H1 (cell line): ENCODE measurements around the gene NBEA. TPM values are rescaled to one million over a fixed set of nuclear protein-coding genes. Genes with fewer than 3 reads are reported as not detected.
"Not testable (repeated sequence)": the region's sequence is repeated elsewhere in the genome, so short reads cannot be mapped to it uniquely, and the experiment has no call there.

Source experiments
- CTCF ChIA-PET: fragments of 300-600 bp; sonication (Branson Sonifier 250); formaldehyde crosslinking; loops from one replicate; lab custom pipeline; 2021; ENCODE audit not compliant: partially characterized antibody; lab: Charles Lee
- POLR2A ChIA-PET: fragments of 300-600 bp; sonication (Branson Sonifier 250); formaldehyde crosslinking; loops from one replicate; lab custom pipeline; 2021; ENCODE audit warnings: inconsistent platforms; ENCODE audit not compliant: partially characterized antibody; lab: Charles Lee
- DNase-seq, 2 experiments: peaks; one replicate each; pipeline versions ENCODE4 v3.0.0 to v3.0.0-alpha.2; 2010 to 2022; ENCODE audit warnings: low spot score in 2 of 2, low read depth in 1 of 2, mixed read lengths in 1 of 2
- FAIRE-seq: peaks from 2 replicates; lab custom pipeline; 2011; peaks lifted over from hg19 to GRCh38; lab: Jason Lieb, UNC
- H2AFZ ChIP-seq: 2 replicates; pipeline ENCODE4 v1.8.1; 2012; ENCODE audit warnings: low read length, inconsistent platforms
- H2AK5ac ChIP-seq: 2 replicates; pipeline ENCODE4 v1.6.1; 2013; ENCODE audit warnings: low read depth, low read length
- H2BK120ac ChIP-seq: replicated peaks from 2 replicates; pipeline ENCODE3; 2013; ENCODE audit warnings: low read depth, low read length, inconsistent platforms
- H2BK12ac ChIP-seq: 2 replicates; pipeline ENCODE4 v1.6.1; 2013; ENCODE audit warnings: low read depth, low read length
- H2BK15ac ChIP-seq: 2 replicates; pipeline ENCODE4 v1.6.1; 2013; ENCODE audit warnings: low read length
- H2BK20ac ChIP-seq: 2 replicates; pipeline ENCODE4 v1.6.1; 2013; ENCODE audit warnings: low read length
- H2BK5ac ChIP-seq: 2 replicates; pipeline ENCODE4 v1.6.1; 2013; ENCODE audit warnings: low read depth, low read length
- H3K14ac ChIP-seq: 2 replicates; pipeline ENCODE4 v1.6.1; 2013; ENCODE audit warnings: inconsistent platforms; ENCODE audit not compliant: insufficient read length
- H3K18ac ChIP-seq: 2 replicates; pipeline ENCODE4 v1.6.1; 2013; ENCODE audit warnings: low read length; ENCODE audit errors: extremely low read depth
- H3K23ac ChIP-seq: 2 replicates; pipeline ENCODE4 v1.6.1; 2013; ENCODE audit warnings: inconsistent platforms; ENCODE audit not compliant: insufficient read length
- H3K23me2 ChIP-seq: 2 replicates; pipeline ENCODE4 v1.6.1; 2013; ENCODE audit warnings: low read depth, low read length
- H3K27ac ChIP-seq: 2 replicates; pipeline ENCODE4 v1.6.1; 2011; ENCODE audit warnings: low read depth, low read length, inconsistent platforms
- H3K27me3 ChIP-seq, 4 experiments: replicated peaks in 1 of 4; 1 replicate in 1 of 4; 2 replicates in 3 of 4; pipeline versions ENCODE4 v1.6.1 to v1.8.1; 2011 to 2013; ENCODE audit warnings: low read length in 3 of 4, mild to moderate bottlenecking in 3 of 4, inconsistent platforms in 2 of 4, mixed read lengths in 2 of 4, moderate library complexity in 1 of 4; ENCODE audit not compliant: control insufficient read depth in 3 of 4, insufficient read depth in 3 of 4; ENCODE audit errors: extremely low read depth in 1 of 4
- H3K36me3 ChIP-seq, 4 experiments: 2 replicates each; pipeline versions ENCODE4 v1.6.1 to v1.8.1; 2011 to 2013; ENCODE audit warnings: mild to moderate bottlenecking in 4 of 4, low read length in 3 of 4, moderate library complexity in 2 of 4, control low read depth in 1 of 4, inconsistent platforms in 1 of 4; ENCODE audit not compliant: insufficient read depth in 4 of 4, control insufficient read depth in 2 of 4
- H3K4ac ChIP-seq: replicated peaks from 2 replicates; pipeline ENCODE3; 2013; ENCODE audit warnings: low read length, low read depth, mixed read lengths, inconsistent platforms; ENCODE audit not compliant: insufficient read length
- H3K4me1 ChIP-seq, 4 experiments: replicated peaks in 1 of 4; 1 replicate in 1 of 4; 2 replicates in 3 of 4; pipeline versions ENCODE4 v1.6.1 to v1.8.1; 2011 to 2013; ENCODE audit warnings: low read length in 3 of 4, inconsistent platforms in 2 of 4, mixed read lengths in 1 of 4; ENCODE audit not compliant: insufficient read depth in 4 of 4, control insufficient read depth in 3 of 4
- H3K4me2 ChIP-seq, 2 experiments: 2 replicates each; pipeline versions ENCODE4 v1.6.1 to v1.8.1; 2011 to 2013; ENCODE audit warnings: low read depth in 2 of 2, low read length in 2 of 2, control low read depth in 1 of 2, inconsistent platforms in 1 of 2, mild to moderate bottlenecking in 1 of 2; ENCODE audit not compliant: insufficient read depth in 1 of 2
- H3K4me3 ChIP-seq, 4 experiments: fragments of 200-600, 300-600 bp in 1 of 4; sonication (generic), shearing (Covaris generic), sonication (Bioruptor Twin) in 1 of 4; 2 replicates each; pipeline versions ENCODE4 v1.5.1 to v1.8.1; 2011 to 2016; ENCODE audit warnings: low read length in 4 of 4, low read depth in 3 of 4, control low read depth in 2 of 4, inconsistent platforms in 2 of 4, mild to moderate bottlenecking in 2 of 4, mixed read lengths in 1 of 4, moderate library complexity in 1 of 4; ENCODE audit not compliant: insufficient read depth in 2 of 4; ENCODE audit errors: extremely low read depth in 1 of 4
- H3K56ac ChIP-seq: replicated peaks from 2 replicates; pipeline ENCODE3; 2013; ENCODE audit warnings: low read depth, mild to moderate bottlenecking, mixed read lengths, low read length, inconsistent platforms; ENCODE audit not compliant: insufficient read length
- H3K79me1 ChIP-seq: 2 replicates; pipeline ENCODE4 v1.6.1; 2013; ENCODE audit warnings: low read depth, low read length, control low read depth
- H3K79me2 ChIP-seq, 2 experiments: 2 replicates each; pipeline versions ENCODE4 v1.6.1 to v1.8.1; 2012 to 2013; ENCODE audit warnings: low read length in 2 of 2, mild to moderate bottlenecking in 2 of 2, inconsistent platforms in 1 of 2; ENCODE audit not compliant: insufficient read depth in 2 of 2, control insufficient read depth in 1 of 2
- H3K9ac ChIP-seq, 4 experiments: replicated peaks in 1 of 4; 1 replicate in 1 of 4; 2 replicates in 3 of 4; pipeline versions ENCODE4 v1.6.1 to v1.8.1; 2011 to 2013; ENCODE audit warnings: low read depth in 3 of 4, low read length in 3 of 4, control low read depth in 2 of 4, mild to moderate bottlenecking in 2 of 4, moderate library complexity in 2 of 4, inconsistent platforms in 1 of 4; ENCODE audit errors: extremely low read depth in 1 of 4
- H3K9me3 ChIP-seq, 2 experiments: 2 replicates each; pipeline versions ENCODE4 v1.6.1 to v1.8.1; 2012 to 2013; ENCODE audit warnings: mild to moderate bottlenecking in 2 of 2, moderate library complexity in 2 of 2, control low read depth in 1 of 2, inconsistent platforms in 1 of 2, low read depth in 1 of 2, low read length in 1 of 2, mixed read lengths in 1 of 2; ENCODE audit not compliant: insufficient read depth in 2 of 2
- H4K20me1 ChIP-seq, 2 experiments: replicated peaks in 1 of 2; 2 replicates each; pipeline versions ENCODE3 to v1.8.1; 2011 to 2013; ENCODE audit warnings: inconsistent platforms in 2 of 2, low read length in 2 of 2, mild to moderate bottlenecking in 1 of 2; ENCODE audit not compliant: insufficient read depth in 2 of 2, control insufficient read depth in 1 of 2
- H4K5ac ChIP-seq: 2 replicates; pipeline ENCODE4 v1.6.1; 2013; ENCODE audit warnings: low read length, low read depth, mixed read lengths, inconsistent platforms; ENCODE audit not compliant: insufficient read length
- H4K8ac ChIP-seq: 2 replicates; pipeline ENCODE4 v1.8.0; 2013; ENCODE audit warnings: mild to moderate bottlenecking, moderate library complexity, low read length, inconsistent platforms; ENCODE audit not compliant: insufficient read depth; ENCODE audit errors: extremely low read depth
- H4K91ac ChIP-seq: replicated peaks from 2 replicates; pipeline ENCODE3; 2013; ENCODE audit warnings: low read length, mixed read lengths, inconsistent platforms; ENCODE audit not compliant: insufficient read length
- WGBS, 2 experiments: shearing (Covaris generic) in 1 of 2; methylation state at CpG; one replicate each; pipeline versions ENCODE4 v1.1.6 to v1.1.7; 2013 to 2015; ENCODE audit warnings: low lambda C conversion rate in 2 of 2, mixed read lengths in 2 of 2, inconsistent platforms in 1 of 2, low coverage in 1 of 2, missing lambda C conversion rate in 1 of 2; ENCODE audit not compliant: insufficient replicate concordance in 2 of 2, insufficient coverage in 1 of 2, insufficient read length in 1 of 2; ENCODE audit errors: extremely low coverage in 1 of 2, missing lambda C conversion rate in 1 of 2; 5-methylcytosine and 5-hydroxymethylcytosine counted together
- polyA plus RNA-seq, 7 experiments: library from polyadenylated mRNA; depleted of rRNA in 3 of 7; stranded (reverse) in 5 of 7; unstranded in 2 of 7; fragments of >200 nt in 5 of 7; fragments of 200-250 nt in 2 of 7; gene quantifications; 1 replicate in 5 of 7; 2 replicates in 1 of 7; 4 replicates in 1 of 7; pipeline versions ENCODE4 v1.2.1 to v1.2.3, GENCODE V29; 2011 to 2013; ENCODE audit warnings: missing spikeins in 2 of 7, mixed read lengths in 2 of 7
- total RNA-seq: library from RNA; stranded (reverse); fragmentation: NEBNext Ultra II Directional; extraction: Animal tissue kit (Norgen Biotek cat#: 25700); gene quantifications from 2 replicates; pipeline ENCODE4 v1.2.1, GENCODE V29; 2021

The NBEA gene
- total and polyA plus RNA-seq, 2 of the 8 experiments (the other 6 are each of a cell fraction or from before 2014, with no cell fraction given): 14.2 to 21.5 TPM

DNA sequence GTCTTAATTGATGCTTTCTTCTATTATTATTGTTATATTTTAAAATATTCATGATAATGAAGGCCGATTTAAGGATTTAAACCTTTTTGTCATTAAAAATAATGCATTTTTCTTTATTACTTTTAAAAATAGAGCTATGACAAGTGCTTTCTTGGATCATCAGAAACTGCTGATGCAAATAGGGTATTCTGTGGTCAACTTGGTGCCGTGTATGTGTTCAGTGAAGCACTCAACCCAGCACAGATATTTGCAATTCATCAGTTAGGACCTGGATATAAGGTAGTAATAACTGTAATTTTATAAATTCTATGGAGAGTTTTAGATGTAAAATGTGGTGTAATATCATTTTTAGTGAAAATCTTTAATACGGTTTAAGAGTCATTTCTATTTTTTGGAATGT lies 116.5 kb downstream of the NBEA start:
- H4K20me1 ChIP-seq, H3K27ac ChIP-seq, H2BK12ac ChIP-seq, H2BK5ac ChIP-seq, H3K36me3 ChIP-seq, H3K56ac ChIP-seq, H3K4me1 ChIP-seq, POLR2A ChIA-PET, H3K79me1 ChIP-seq, H3K27me3 ChIP-seq, H2AFZ ChIP-seq, H3K9ac ChIP-seq, H4K91ac ChIP-seq, H2BK20ac ChIP-seq, H3K4me3 ChIP-seq, CTCF ChIA-PET, H2AK5ac ChIP-seq, H3K23ac ChIP-seq, FAIRE-seq, H3K79me2 ChIP-seq, H4K8ac ChIP-seq, H3K18ac ChIP-seq, H3K4ac ChIP-seq, DNase-seq, H4K5ac ChIP-seq, H3K23me2 ChIP-seq, H3K9me3 ChIP-seq, H2BK120ac ChIP-seq, H3K14ac ChIP-seq, H2BK15ac ChIP-seq, H3K4me2 ChIP-seq: not testable (repeated sequence)
- WGBS, 2 experiments: 86% methylated on average over 3 of the region's 3 CpGs; no CpG with 5 or more reads in 1 of the 2 experiments
